Mesothelial cell of epicardium (in vitro differentiated cells): ENCODE results near the gene SLC2A11. TPM values are rescaled to one million over a fixed set of nuclear protein-coding genes. Genes with fewer than 3 reads are reported as not detected.

ENCODE experiments used
- DNase-seq, 2 experiments: peaks; one replicate each; pipeline ENCODE4 v3.0.0; 2021; ENCODE audit warnings: low spot score in 2 of 2; ENCODE audit not compliant: unreplicated experiment in 2 of 2
- H3K27ac Mint-ChIP-seq: 2 replicates; pipeline ENCODE4 v1.8.0; 2021; ENCODE audit warnings: mixed read lengths
- H3K27me3 Mint-ChIP-seq: 2 replicates; pipeline ENCODE4 v1.8.0; 2021; ENCODE audit warnings: low read depth, mixed read lengths
- H3K36me3 Mint-ChIP-seq: 2 replicates; pipeline ENCODE4 v1.8.0; 2021; ENCODE audit warnings: mixed read lengths
- H3K4me1 Mint-ChIP-seq: 2 replicates; pipeline ENCODE4 v1.8.0; 2021; ENCODE audit warnings: mixed read lengths
- H3K4me3 Mint-ChIP-seq: 2 replicates; pipeline ENCODE4 v1.8.0; 2021; ENCODE audit warnings: mild to moderate bottlenecking, moderate library complexity, mixed read lengths
- H3K9me3 Mint-ChIP-seq: 2 replicates; pipeline ENCODE4 v1.8.0; 2021; ENCODE audit warnings: mixed read lengths
- total RNA-seq: library from RNA; stranded (reverse); gene quantifications from 3 replicates; pipeline ENCODE4 v1.2.1, GENCODE V29; 2021
- TF ChIP-seq, protein P1 (sequence below): fragments of 200-600 bp; sonication (generic); IDR thresholded peaks from one replicate; pipeline ENCODE4 v1.5.0; 2021; ENCODE audit warnings: antibody characterized with exemption; ENCODE audit not compliant: unreplicated experiment

Gene SLC2A11
- total RNA-seq, 1 donor from 2014 or later, result 112 TPM

DNA sequence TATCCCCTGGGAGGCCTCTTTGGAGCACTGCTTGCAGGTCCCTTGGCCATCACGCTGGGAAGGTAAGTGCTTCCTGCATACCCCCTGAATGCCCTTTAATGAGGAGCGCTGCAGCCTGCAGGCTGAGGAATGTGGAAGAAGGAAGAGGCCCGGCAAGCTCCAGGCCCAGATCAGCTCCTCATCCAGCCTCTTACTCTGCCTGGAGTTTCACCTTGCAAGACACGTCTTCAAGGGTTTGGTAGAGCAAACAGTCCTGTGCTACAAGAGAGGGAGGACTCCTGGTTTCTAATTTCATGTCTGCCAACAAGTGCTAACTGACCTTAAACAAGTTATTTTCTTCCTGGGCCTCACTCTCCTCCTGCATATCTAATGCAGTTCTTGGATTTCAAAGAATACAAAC is 10.9 kb downstream of the SLC2A11 start:
- H3K36me3 Mint-ChIP-seq, result peaks cover 40% of the 10 kb centered on the region
- H3K4me3 Mint-ChIP-seq, result no peak overlapping the region
- DNase-seq, result no peak
- H3K27me3 Mint-ChIP-seq, result no peaks in the 10 kb centered on the region
- TF ChIP-seq, protein P1, sequence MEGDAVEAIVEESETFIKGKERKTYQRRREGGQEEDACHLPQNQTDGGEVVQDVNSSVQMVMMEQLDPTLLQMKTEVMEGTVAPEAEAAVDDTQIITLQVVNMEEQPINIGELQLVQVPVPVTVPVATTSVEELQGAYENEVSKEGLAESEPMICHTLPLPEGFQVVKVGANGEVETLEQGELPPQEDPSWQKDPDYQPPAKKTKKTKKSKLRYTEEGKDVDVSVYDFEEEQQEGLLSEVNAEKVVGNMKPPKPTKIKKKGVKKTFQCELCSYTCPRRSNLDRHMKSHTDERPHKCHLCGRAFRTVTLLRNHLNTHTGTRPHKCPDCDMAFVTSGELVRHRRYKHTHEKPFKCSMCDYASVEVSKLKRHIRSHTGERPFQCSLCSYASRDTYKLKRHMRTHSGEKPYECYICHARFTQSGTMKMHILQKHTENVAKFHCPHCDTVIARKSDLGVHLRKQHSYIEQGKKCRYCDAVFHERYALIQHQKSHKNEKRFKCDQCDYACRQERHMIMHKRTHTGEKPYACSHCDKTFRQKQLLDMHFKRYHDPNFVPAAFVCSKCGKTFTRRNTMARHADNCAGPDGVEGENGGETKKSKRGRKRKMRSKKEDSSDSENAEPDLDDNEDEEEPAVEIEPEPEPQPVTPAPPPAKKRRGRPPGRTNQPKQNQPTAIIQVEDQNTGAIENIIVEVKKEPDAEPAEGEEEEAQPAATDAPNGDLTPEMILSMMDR, result no peak
- no peak overlapping the region for H3K27ac Mint-ChIP-seq
- no peaks in the 10 kb centered on the region for H3K4me1 Mint-ChIP-seq
- H3K9me3 Mint-ChIP-seq, result no peaks in the 10 kb centered on the region

DNA sequence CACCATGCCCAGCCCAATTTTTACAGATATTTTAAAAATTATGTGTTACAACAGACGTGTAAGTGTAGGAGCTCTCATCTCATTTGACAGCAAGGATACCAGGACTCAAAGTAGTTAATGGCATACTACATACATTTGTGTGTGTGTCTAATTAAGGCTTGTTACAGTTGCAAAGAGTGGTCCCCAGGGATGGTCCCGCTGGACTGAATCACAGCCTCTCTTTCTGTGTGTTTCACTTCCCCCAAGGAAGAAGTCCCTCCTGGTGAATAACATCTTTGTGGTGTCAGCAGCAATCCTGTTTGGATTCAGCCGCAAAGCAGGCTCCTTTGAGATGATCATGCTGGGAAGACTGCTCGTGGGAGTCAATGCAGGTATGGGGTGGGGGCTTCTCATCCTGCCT is 17.2 kb downstream of the SLC2A11 start:
- DNase-seq, result no peak
- Mint-ChIP-seq H3K27ac (no peak overlapping the region), H3K9me3 (no peaks in the 10 kb centered on the region), H3K27me3 (no peaks in the 10 kb centered on the region), H3K4me3 (no peak overlapping the region), H3K4me1 (no peaks in the 10 kb centered on the region), H3K36me3 (peaks cover 42% of the 10 kb centered on the region)
- TF ChIP-seq, protein P1, result no peak

GRCh38 chr22:23875801-23876200 is 18.1 kb downstream of the SLC2A11 start:
- no peak for DNase-seq
- Mint-ChIP-seq H3K27me3 (no peaks in the 10 kb centered on the region), H3K9me3 (no peaks in the 10 kb centered on the region), H3K4me1 (no peaks in the 10 kb centered on the region), H3K36me3 (peaks cover 45% of the 10 kb centered on the region), H3K4me3 (no peak overlapping the region), H3K27ac (no peak overlapping the region)
- TF ChIP-seq, protein P1, result no peak

DNA sequence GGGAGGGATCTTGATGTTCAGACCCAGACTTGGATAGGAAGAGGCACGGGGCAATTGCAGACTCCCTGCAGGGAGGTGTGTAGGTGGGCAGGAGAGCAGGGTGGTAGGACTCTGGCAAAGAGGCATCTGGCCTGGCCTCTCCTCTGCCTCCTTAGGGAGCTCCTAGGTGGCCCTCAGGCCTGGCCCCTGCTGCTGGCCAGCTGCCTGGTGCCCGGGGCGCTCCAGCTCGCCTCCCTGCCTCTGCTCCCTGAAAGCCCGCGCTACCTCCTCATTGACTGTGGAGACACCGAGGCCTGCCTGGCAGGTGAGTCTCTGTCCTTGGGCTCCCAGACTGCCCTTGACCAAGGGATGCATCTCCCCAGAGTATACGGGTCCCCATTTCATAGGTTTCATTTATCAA is 19.9 kb downstream of the SLC2A11 start:
- Mint-ChIP-seq H3K4me3 (no peak overlapping the region), H3K4me1 (no peaks in the 10 kb centered on the region), H3K9me3 (no peaks in the 10 kb centered on the region), H3K27me3 (no peaks in the 10 kb centered on the region), H3K36me3 (peaks cover 57% of the 10 kb centered on the region), H3K27ac (no peak overlapping the region)
- TF ChIP-seq, protein P1, result no peak
- DNase-seq, result no peak

DNA sequence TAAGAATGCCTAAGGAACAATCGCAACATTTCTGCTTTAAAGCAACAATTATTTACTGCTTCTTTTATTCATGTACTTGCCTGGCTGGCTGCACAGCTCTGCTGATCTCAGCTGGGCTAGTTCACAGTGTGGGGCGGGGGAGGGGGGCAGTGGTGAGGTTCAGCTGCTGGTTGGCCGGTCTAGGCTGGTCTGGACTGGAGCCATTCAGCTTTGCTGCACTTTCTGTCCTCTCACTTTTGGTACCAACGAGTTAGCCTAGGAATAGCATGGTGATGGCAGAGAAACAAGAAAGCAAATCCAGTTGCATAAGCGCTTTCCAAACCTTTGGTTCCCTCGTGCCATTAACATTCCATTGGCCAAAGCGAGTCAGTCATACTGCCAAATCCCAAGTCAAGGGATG is 20.5 kb downstream of the SLC2A11 start:
- no peak overlapping the region for H3K4me3 Mint-ChIP-seq
- no peaks in the 10 kb centered on the region for H3K9me3 Mint-ChIP-seq
- no peak for DNase-seq
- H3K4me1 Mint-ChIP-seq, result no peaks in the 10 kb centered on the region
- TF ChIP-seq, protein P1, result no peak
- peaks cover 57% of the 10 kb centered on the region for H3K36me3 Mint-ChIP-seq
- H3K27ac Mint-ChIP-seq, result no peak overlapping the region
- no peaks in the 10 kb centered on the region for H3K27me3 Mint-ChIP-seq

DNA sequence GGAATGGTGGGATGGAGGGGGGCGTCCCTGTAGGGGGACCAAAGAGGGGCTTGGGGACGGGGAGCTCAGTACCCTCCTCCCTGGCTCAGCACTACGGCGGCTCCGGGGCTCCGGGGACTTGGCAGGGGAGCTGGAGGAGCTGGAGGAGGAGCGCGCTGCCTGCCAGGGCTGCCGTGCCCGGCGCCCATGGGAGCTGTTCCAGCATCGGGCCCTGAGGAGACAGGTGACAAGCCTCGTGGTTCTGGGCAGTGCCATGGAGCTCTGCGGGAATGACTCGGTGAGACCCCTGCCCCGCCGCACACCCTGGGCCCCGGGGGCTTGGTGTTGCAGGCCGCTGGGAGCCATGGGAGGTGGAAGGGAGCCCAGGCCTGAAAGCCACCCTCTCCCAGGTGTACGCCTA is 24.7 kb downstream of the SLC2A11 start:
- no peaks in the 10 kb centered on the region for H3K4me1 Mint-ChIP-seq
- TF ChIP-seq, protein P1, result no peak
- DNase-seq, result no peak
- peaks cover 5% of the 10 kb centered on the region for H3K9me3 Mint-ChIP-seq
- no peaks in the 10 kb centered on the region for H3K27me3 Mint-ChIP-seq
- H3K36me3 Mint-ChIP-seq, result peaks cover 54% of the 10 kb centered on the region
- H3K4me3 Mint-ChIP-seq, result no peak overlapping the region
- no peak overlapping the region for H3K27ac Mint-ChIP-seq
